WI38 (cell line): Measurements from ENCODE around the gene CYP11A1.
A peak's percentile ranks its signal among the peaks of the same experiment; 100 is the strongest.
"Not testable (repeated sequence)": the region's sequence is repeated elsewhere in the genome, so short reads cannot be mapped to it uniquely, and the experiment has no call there.

Experiments used
- H3K4me3 ChIP-seq: 2 replicates; pipeline ENCODE4 v1.5.1; 2011; ENCODE audit warnings: low read depth, mild to moderate bottlenecking, control low read depth, low read length
- TF ChIP-seq, protein P1 (sequence below): IDR thresholded peaks from 2 replicates; pipeline ENCODE4 v1.5.1; 2012; ENCODE audit warnings: low read depth, mild to moderate bottlenecking, control low read depth, low read length

Gene CYP11A1

DNA sequence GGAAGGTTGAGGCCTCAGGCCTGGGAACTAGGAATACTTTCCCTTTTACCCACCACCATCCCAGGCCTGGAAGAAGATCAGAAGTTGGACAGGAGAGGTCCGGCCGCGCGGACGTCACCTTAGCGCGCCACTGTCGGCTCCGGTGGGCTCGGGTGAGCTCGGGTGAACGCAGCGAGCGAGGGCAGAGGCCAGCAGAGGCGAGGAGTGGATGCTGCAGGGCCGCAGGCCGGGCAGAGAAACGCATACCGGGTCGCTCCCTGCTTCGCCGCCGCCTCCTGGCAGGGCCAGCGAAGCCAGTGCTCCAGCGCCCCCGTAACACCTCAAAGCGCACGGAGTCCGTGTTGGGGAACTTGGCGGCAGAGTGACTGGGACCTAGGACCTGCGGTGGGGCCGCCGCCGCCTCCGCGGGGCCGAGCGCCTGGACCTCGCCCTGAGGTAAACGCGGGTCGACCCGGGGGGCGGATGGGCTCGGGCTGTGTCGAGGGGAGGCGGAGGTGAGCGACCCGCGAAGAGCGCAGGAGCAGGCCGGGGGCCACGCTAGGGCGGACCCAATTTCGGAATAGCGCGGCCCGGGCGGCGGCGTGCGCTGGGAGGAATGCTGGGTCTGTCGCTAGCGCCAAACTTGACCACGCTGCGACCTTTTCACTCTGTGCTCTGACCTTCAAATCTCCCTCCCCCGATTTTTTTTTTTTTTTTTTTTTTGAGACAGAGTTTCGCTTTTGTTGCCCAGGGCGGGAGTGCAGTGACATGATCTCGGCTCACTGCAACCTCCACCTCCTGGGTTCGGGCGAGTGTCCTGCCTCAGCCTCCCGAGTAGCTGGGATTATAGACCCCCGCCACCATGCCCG, 1.6 kb downstream of the CYP11A1 start:
- TF ChIP-seq, protein P1, sequence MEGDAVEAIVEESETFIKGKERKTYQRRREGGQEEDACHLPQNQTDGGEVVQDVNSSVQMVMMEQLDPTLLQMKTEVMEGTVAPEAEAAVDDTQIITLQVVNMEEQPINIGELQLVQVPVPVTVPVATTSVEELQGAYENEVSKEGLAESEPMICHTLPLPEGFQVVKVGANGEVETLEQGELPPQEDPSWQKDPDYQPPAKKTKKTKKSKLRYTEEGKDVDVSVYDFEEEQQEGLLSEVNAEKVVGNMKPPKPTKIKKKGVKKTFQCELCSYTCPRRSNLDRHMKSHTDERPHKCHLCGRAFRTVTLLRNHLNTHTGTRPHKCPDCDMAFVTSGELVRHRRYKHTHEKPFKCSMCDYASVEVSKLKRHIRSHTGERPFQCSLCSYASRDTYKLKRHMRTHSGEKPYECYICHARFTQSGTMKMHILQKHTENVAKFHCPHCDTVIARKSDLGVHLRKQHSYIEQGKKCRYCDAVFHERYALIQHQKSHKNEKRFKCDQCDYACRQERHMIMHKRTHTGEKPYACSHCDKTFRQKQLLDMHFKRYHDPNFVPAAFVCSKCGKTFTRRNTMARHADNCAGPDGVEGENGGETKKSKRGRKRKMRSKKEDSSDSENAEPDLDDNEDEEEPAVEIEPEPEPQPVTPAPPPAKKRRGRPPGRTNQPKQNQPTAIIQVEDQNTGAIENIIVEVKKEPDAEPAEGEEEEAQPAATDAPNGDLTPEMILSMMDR: no peak
- peak overlapping the region; percentile 38 for H3K4me3 ChIP-seq

DNA sequence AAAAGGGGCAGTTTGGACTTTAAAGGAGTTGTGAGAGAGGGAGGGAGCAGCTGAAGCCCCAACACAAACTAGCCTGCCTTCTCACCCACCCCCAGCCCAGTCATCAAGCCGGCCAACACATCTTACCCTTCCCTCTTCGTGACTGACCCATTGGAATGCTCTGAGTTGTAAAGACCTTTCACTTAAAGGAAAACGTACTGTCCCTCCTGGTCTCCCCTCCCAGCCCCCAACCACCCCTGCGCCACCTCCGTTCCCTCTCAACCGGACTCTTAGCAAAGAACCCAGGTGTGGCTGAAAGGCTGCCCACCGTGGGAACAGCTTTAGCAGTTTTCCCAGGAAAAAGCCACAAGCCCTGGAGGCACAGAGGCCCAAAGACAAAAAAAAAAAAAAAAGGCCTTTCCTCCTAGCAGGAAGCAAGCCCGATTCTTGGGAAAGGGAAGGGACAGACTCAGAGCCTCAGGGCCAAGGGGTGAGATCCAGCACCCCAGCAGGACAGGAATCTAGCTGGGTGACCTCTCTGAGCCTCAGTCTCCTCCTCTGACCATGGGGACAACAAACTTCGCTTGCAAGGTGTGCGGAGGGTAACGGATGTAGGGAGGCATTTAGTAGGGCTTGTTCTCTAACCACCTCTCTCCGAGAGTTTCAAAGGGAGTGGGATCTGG, 2.4 kb downstream of the CYP11A1 start:
- TF ChIP-seq, protein P1: no peak
- H3K4me3 ChIP-seq: no peak overlapping the region

DNA sequence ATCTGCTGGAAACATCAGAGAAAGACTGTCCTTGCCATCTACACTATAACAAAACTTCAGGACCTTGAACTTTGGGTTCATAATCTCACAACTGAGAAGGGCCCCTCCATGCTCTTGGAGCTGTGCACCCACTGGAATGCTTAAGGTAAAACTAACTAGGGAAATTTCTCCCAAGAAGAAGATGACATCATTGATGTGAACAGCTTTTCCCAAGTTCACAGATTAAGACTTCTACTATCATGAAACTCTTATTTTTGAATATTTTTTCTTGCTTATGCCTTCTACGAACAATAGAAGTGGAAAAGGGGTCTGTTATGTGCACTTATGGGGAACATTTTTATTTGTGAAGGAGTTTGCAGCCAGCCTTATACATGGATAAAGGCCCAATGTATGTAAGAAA, 5.0 kb downstream of the CYP11A1 start:
- no peak overlapping the region for H3K4me3 ChIP-seq
- TF ChIP-seq, protein P1: no peak

DNA sequence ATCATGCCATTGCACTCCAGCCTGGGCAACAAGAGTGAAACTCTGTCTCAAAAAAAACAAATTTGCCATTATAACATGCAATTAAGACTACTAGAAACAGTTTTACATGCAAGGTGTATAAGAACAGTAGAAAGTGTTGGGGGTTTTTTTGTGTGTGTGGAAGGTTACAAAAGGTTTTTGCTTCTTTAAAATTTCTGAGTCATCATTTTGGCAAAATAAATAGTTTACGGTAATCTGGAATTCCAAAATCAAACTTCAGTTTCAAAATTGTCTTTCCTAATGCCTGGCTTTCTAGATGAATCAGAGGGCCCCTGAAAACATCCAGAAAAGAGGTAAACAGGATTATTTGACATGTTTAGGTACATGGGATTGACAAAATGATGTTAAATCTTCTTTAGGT, 6.6 kb downstream of the CYP11A1 start:
- not testable (repeated sequence) for H3K4me3 ChIP-seq

DNA sequence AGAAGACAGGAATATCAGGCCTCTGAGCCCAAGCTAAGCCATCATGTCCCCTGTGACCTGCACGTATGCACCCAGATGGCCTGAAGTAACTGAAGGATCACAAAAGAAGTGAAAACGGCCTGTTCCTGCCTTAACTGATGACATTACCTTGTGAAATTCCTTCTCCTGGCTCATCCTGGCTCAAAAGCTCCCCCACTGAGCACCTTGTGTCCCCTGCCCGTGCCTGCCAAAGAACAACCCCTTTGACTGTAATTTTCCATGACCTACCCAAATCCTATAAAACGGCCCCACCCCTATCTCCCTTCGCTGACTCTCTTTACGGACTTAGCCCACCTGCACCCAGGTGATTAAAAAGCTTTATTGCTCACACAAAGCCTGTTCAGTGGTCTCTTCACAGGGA, 8.1 kb downstream of the CYP11A1 start:
- not testable (repeated sequence) for H3K4me3 ChIP-seq

DNA sequence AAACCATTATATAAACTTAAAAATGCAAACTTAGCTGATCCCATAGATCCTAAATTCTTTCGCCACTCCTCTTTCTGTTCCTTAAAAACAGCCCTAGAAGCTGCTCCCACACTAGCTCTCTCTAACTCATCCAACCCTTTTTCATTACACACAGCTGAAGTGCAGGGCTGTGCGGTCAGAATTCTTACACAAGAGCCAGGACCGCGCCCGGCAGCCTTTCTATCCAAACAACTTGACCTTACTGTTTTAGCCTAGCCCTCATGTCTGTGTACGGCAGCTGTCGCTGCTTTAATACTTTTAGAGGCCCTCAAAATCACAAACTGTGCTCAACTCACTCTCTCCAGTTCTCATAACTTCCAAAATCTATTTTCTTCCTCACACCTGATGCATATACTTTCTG, 9.9 kb downstream of the CYP11A1 start:
- not testable (repeated sequence) for H3K4me3 ChIP-seq

DNA sequence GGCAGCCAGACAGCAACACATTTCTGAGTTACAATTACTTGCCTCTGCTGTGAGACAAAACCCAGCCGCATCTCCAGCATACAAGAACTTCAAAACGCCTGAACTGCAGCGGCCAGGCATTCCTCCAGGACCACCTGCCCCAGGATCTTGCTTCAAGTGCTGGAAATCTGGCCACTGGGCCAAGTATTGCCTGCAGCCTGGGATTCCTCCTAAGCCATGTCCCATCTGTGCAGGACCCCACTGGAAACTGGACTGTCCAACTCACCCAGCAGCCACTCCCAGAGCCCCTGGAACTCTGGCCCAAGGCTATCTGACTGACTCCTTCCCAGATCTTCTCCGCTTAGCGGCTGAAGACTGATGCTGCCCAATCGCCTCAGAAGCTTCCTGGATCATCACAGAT, 11.4 kb downstream of the CYP11A1 start:
- not testable (repeated sequence) for H3K4me3 ChIP-seq

DNA sequence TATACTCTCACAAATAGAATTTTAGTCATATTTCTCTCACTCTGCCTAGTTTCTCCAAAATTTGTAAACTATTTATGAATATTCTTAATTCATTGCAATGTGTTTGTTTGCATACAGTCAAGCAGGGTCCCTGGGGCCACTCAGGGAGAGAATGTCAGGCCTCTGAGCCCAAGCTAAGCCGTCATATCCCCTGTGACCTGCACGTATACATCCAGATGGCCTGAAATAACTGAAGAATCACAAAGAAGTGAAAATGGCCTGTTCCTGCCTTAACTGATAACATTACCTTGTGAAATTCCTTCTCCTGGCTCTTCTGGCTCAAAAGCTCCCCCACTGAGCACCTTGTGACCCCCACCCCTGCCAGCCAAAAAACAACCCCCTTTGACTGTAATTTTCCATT, 13.5 kb downstream of the CYP11A1 start:
- H3K4me3 ChIP-seq: not testable (repeated sequence)

DNA sequence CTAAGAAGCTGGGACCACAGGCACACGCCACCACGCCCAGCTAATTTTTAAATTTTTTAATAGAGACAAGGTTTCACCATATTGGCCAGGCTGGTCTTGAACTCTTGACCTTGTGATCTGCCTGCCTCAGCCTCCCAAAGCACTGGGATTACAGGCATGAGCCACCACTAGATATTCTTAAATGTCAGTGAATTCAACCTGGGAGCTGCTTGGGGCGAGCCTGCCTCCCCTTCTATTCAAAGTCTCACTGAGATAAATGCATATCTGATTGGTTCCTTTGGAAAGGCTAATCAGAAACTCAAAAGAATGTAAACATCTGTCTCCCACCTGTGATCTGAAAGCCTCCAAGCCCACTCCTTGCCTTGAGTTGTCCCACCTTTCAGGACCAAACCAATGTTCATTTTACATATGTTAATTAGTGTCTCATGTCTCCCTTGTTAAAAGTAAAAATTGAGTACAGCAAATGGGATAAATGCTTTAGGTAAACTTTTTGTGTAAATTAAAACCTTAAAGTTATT, 15.0 kb downstream of the CYP11A1 start:
- TF ChIP-seq, protein P1: no peak

DNA sequence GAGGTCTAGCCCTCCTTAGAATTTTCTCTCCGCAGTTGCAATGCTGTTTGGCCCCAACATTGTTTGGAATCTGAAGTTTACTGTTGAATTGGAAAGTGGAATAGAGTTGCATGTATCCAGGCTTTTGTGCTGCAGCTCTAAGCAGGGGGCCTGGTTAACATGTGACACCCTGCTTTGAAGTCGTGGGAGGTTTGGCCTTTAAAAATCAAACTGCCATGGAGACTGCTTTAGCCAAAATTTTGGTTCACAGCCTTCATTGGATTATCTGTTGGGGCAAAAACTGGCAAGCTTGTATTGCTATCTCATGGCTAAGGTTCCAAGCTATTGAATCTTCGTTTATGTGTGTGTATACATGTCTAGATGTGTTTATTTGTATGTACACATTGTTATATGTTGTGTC, 15.8 kb downstream of the CYP11A1 start:
- H3K4me3 ChIP-seq: no peak overlapping the region
- TF ChIP-seq, protein P1: no peak

More for the DNA sequence above, 15.0 kb downstream of the CYP11A1 start:
- H3K4me3 ChIP-seq: no peak overlapping the region
